Activated CD4-positive, alpha-beta T cell treated with anti-CD3 and anti-CD28 coated beads, Interleukin-2, Interleukin-6, amounts not matched to agents 100 ng/mL and 50 ng/mL, durations not matched to agents 16 hours and 8 hours (primary cell): ENCODE results near the gene RECK.
"Not testable (repeated sequence)": the region's sequence is repeated elsewhere in the genome, so short reads cannot be mapped to it uniquely, and the experiment has no call there.

Experiments
- DNase-seq: peaks from one replicate; pipeline ENCODE4 v3.0.0-alpha.2; 2020

The RECK gene, protein sequence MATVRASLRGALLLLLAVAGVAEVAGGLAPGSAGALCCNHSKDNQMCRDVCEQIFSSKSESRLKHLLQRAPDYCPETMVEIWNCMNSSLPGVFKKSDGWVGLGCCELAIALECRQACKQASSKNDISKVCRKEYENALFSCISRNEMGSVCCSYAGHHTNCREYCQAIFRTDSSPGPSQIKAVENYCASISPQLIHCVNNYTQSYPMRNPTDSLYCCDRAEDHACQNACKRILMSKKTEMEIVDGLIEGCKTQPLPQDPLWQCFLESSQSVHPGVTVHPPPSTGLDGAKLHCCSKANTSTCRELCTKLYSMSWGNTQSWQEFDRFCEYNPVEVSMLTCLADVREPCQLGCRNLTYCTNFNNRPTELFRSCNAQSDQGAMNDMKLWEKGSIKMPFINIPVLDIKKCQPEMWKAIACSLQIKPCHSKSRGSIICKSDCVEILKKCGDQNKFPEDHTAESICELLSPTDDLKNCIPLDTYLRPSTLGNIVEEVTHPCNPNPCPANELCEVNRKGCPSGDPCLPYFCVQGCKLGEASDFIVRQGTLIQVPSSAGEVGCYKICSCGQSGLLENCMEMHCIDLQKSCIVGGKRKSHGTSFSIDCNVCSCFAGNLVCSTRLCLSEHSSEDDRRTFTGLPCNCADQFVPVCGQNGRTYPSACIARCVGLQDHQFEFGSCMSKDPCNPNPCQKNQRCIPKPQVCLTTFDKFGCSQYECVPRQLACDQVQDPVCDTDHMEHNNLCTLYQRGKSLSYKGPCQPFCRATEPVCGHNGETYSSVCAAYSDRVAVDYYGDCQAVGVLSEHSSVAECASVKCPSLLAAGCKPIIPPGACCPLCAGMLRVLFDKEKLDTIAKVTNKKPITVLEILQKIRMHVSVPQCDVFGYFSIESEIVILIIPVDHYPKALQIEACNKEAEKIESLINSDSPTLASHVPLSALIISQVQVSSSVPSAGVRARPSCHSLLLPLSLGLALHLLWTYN

DNA sequence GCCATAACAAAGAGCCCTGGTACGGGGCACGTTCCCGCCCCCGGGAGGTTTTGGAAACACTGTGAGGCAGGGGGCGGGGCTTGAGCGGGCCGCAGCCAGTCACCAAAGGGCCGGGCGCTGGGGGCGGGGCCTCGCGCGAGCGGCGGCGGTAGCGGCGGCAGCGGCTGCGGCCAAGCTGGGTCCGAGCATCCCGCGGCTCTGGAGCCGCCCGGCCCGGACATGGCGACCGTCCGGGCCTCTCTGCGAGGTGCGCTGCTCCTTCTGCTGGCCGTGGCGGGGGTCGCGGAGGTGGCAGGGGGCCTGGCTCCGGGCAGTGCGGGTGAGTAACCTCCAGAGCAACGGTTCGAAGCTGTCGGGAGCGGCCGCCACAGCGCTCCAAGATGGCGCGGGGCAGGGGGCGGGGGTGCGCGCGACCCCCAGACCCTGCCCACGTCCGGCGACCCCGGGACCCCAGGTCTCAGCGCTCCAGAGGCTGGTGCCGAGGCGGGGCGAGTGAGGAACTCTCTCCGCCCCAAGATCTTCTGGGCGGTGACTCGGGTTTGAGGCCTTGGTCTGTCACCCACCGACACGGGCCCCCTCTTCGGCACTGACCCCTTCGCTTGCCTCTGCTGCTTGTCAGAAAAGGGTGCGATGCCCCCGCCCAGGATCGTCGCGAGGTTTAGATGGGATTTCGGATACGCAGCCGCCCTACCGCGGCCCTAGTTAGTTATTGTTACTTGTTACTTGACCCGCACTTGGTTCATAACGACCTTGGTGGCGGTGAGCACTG lies at the start of gene RECK:
Gene RECK, plus strand, starts transcription at position 134 of the 769 bp plus-strand sequence. Its CDS starts 86 bp downstream, at position 220.
- peak; percentile 92 for DNase-seq

GRCh38 chr9:35990155-35990554 lies 46.6 kb upstream of the RECK start:
- no peak for DNase-seq

- not testable (repeated sequence) for DNase-seq
These were observed 43.6 kb upstream of the RECK start for GRCh38 chr9:35993136-35993535.

DNA sequence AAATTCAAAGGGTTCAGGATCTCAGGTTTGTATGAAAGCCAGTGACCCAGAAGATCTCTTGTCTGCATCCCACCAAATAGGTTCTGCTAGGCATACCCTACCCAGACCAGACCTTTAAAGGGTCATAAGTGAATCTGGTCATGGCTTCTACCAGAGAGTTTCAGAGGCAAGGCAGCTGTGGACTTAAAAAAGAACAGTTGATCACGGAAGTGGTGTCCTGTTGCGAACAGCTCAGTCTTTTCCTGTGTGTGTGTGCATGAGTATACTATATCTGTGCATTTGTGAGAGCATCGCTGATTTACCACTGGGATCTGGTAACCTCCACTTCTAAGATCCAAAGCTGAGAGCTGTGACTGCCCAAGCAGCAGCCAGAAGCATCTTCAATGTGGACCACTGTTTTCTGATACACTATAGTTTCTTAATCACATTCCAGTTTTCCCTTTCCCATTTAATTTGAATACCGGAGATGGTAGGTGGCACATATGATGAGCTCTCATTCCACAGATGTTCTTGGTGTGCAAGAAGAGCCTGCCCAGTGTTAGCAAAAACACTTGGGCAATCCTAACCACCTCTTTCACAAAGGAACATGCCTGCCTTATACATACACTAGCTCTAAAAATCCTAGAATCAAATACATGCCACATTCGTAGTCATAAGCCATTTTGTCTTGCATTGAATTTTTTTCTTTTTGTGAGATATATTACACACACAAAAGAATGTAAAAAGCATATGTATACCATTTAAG lies 42.6 kb upstream of the RECK start:
- no peak for DNase-seq

DNA sequence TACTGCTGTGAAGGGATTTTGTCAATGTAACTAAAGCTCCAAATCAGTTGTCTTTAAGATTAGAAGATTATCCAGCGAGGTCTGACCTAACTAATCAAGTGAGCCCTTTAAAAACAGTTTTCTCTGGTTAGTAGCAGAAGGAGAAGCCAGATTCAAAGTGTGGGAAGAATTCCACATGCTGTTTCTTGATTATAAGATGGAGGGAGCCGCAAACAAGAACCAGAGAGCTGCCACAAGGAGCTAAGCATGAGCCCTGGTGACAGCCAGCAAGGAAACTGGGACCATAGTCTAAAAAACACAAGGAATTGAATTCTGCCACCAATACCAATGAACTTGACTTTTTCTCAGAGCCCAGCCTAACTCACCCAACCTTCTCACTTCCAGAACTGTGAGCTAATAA lies 41.8 kb upstream of the RECK start:
- DNase-seq: no peak

DNA sequence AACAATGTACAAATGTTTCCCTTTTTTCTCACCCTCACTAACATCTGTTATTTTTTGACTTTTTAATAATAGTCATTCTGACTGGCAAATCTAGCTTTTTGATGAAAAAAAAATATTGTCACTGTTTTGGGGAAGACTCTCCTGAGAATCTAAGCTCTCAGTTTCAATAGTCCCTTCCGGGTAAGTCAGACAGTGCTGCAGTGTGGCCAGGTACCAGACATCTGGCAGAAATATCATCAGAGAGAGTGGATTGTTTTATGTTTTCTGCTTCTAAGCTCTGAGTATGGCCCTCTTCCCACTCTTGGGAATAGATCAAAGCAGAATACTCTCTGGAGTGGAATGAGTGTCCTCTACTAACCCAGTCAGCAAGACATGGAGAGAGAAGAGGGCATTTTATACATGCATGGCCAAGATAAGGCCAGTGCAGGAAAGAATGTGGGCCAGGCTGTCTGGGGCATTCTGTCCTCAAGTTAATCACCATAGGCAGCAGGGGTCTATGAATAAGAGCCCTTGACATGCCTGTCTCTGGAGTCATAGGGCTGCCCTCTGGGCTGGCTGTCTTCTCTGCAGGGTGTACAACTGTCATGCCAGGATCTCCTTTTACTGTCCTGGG lies 40.2 kb upstream of the RECK start:
- DNase-seq: no peak

- DNase-seq: not testable (repeated sequence)
These were observed 39.7 kb upstream of the RECK start for GRCh38 chr9:35997016-35997415.

DNA sequence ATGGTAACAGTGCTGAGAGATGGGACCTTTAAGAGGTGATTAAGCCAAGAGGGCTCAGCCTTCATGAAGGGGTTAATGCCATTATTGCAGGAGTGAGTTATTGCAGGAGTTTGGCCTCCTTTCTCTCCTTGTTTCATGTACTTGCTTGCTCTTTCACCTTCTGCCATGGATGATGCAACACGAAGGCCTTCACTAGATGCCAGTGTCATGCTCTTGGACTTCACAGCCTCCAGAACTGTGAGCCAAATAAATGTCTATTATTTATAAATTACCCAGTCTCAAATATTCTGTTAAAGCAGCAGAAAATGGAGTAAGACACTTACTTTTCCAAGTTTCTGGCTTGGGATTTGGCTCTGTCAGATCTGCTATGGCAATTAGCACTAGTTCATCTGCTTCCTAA lies 38.4 kb upstream of the RECK start:
- no peak for DNase-seq

DNA sequence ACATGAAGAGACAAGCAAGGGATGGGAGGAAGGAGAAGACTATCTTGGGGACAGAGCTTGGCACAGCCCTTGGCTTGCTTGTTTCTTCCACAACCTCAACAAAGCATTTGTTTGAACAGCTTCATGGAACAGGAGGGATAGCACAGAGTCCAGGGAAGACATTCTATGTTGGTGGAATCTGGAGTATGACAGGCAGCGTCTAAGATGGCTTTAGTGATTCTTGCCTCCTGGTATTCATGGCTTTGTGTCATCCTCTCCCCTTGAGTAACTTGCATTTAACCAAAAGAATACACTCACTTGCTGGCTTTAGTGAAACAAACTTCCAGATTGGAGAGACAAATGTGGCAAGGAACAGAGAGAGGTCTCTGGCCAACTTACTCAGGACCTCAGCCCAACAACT lies 30.8 kb upstream of the RECK start:
- no peak for DNase-seq

GRCh38 chr9:36006549-36007315 lies 30.0 kb upstream of the RECK start:
- DNase-seq: no peak

DNA sequence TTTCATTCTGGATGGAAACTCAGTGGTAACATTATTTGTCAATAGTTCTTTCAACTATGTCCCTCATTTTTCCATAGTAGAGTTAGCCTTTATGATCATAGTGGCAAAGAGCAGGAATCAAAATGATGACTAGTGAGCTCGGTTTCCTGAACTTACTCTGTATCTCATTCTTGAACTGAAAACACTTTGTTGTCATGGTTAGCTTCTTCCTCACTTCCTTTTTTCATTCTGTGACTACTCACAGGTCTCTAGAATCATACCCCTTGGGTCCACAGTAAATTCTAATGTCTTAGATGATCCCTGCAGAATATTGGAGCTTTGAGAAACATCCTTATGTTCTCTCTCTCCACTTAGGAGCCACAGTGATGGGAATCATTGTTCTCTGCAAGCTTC lies 29.4 kb upstream of the RECK start:
- DNase-seq: peak; percentile 49

GRCh38 chr9:36007852-36008251 lies 28.9 kb upstream of the RECK start:
- no peak for DNase-seq

GRCh38 chr9:36008774-36009300 lies 27.9 kb upstream of the RECK start:
- peak; percentile 84 for DNase-seq

- DNase-seq: no peak
These were observed 25.3 kb upstream of the RECK start for GRCh38 chr9:36011379-36011778.

DNA sequence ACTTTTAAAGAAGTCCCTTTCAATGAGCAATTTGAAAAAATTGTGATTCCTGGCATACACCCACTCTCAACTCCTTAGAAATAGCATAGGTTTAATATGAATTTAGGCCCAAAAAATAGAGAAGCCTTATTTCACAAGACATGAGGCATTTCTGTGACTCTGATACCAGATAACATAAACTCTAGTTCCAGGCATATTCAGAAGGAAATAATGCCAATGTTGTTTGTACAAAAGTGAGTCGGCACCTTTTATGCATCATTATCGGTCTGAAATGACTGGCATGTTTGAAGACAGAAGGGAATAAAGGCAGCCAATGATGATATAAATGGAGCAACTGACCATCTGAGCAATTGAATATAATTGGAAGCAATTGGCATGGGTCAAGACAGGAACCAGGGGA lies 19.4 kb upstream of the RECK start:
- DNase-seq: no peak

DNA sequence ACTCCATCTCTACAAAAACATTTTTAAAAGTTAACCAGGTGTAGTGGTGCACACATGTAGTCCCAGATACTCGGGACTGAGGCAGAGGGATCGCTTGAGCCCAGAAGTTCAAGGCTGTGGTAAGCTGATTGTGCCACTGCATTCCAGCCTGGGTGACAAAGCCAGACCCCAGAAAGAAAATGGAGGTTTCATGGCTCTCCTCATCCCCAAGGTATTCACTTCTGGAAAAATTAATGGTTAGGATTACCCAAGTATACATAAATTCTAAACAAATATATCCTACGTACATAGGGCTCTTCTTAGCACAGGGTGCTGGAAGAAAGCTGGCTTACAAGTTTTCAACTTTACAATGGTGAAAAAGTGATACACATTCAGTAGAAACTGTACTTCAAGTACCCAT lies 18.6 kb upstream of the RECK start:
- DNase-seq: no peak

DNA sequence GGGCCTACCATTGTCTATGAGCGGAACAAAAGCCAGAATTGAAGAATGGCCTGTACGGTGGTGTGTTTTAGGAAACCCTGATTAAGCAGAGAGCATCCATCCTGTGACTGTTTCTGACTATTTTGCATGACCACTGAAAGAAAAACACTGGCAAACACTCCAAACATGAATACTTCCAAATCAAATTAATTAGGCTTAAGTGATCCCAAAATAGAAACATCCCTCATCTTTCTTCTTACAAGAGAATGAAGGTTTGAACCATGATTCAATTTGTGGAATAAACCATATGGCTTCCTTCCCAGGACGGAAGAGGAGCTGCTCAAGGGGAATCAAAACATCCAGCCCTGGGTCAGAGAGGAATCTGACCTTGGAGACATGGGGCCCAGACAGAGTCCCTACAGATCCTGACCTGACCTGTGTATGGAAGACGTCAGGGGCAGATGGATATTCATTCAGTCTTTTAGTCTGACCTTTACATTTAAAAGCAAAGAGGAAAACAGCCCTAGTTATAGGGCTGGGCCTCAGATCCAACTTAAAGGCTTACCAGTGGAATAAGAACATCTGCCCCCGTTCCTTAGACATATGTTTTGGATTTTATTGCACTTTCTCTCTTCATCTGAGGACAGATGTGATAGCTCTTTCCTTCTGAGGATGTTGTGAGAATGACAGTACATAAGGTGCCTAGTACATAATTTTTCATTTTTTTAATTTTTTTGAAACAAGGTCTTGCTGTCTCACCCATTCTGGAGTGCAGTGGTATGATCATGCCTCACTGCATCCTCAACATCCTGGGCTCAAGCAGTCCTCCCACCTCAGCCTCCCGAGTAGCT lies 17.6 kb upstream of the RECK start:
- DNase-seq: no peak

DNA sequence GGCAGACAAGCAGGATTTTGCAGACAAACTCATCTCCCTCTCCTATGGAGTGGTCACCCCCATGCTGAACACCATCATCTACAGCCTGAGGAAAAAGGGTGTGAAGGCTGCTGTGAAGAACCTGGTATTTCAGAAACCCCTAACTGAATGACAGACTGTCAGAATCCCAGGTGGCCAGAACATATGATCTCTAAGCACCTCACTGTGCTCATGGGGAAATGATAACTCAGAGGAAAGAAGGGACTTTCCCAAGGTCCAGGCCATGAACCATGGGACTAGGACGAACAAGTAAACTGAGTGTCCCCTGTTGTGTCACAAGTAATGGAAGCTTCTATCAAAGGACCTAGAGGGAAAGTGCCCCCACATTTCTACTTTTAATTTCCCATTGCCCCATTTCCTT lies 14.7 kb upstream of the RECK start:
- DNase-seq: no peak

DNA sequence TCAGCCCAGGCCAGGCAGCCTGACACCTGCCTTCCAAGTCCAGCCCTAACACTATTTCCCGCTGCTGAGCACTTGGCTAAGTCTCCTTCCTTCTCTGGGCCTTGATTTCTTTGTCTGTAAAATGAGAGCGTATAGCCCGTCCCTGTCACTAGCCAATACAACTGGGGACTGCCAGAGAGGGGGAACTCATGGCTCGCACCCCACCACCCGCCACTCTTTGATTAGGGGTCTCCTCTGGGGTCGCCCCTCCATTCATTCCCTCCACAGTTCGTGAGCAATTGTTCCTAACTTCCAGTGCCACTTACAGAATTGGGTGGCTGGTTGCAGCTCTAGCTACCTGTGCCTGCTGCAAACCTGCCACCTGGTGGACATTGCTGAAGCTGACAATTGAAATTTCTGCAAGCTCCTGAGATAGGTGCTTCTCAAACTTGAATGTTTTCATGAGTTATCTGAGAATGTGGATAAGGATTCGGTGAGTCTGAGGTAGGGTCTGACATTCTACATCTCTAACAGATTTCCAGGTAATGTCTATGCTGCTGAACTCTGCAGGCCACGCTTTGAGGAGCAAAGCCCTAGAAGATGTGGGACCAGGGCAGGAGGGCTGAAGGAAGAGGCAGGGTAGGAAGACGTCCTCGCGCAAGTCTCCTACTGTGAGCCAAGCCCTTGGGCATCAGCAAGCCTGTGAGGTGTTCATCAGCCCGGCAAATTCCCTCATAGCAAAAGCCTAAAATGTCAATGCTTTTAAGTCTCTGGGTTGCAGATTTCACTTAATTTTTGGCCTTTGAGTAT lies 13.3 kb upstream of the RECK start:
- DNase-seq: peak; percentile 66
